Stimulated activated CD8-positive, alpha-beta memory T cell treated with anti-CD3 and anti-CD28 coated beads, Interleukin-7, amount 100 ng/mL, for 1 hour (primary cell): ENCODE measurements around the gene MVB12A.
A peak's percentile ranks its signal among the peaks of the same experiment; 100 is the strongest.

Source experiments
- DNase-seq, 2 donors: peaks; one replicate each; pipeline ENCODE4 v3.0.0-alpha.2; 2020; ENCODE audit warnings: low read depth in 2 of 2

The MVB12A gene

DNA sequence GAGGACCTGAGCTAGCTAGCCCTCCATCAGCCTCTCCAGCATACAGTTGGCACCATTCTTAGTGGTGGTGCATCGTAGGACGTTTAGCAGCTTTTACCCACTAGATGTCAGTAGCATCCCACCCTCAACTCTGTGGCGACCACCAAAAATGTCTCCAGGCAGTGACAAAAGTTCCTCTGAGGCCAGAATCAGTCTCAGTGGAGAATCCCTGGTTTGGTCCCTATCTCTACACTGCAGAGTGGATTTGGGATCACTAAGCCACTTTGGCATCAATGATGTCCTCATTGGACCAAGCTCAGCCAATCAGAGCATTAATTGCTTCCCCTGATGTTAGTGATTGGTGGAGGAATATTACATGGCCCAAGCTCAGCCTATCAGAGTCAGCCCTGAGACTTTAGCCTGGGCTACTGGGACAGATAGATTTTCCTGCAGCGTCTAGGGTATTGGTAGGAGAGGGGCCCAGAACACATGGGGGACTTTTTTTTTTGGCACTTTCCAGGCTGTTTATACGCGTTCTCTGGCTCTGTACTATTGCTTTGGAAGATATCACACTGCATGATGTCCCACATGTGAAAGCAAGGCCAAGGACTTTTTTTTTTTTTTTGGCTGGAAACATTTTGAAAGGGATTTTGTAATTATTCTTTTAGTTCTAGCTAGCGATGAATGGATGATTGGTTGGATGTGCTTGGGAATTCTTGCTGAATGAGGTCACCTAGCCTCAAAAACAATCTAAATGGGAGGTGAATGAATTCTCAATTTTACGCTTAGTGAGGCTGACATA lies 21.6 kb downstream of the MVB12A start:
- DNase-seq = no peak

GRCh38 chr19:17445526-17446165 lies 25.8 kb downstream of the MVB12A start:
- no peak for DNase-seq

DNA sequence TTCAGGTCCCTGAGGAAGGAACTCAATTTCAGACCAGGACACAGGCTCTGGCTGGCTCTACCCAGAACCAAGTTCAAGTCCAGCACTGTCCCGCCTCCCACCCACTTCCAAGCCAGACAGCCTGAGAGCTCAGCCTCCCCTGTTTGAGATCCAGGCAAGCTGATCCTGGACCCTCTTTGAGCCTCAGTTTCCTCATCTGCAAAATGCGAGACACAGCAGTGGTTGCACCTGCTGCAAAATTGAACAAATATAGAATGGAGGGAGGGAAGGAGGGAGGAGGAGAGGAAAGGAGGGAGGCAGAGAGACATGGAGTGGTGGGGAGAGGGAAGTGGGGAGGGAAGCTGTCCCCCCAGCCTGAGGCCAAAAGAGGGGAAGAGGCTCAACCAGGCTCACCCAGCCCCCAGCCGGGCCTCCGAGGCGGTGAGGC lies 27.9 kb downstream of the MVB12A start:
- no peak for DNase-seq

GRCh38 chr19:17448131-17448967 lies 28.5 kb downstream of the MVB12A start, which contains the start of gene TMEM221:
TSS of gene TMEM221 (minus strand) at chr19:17448668. CDS start at chr19:17448462, 206 bp downstream.
- DNase-seq = no peak

DNA sequence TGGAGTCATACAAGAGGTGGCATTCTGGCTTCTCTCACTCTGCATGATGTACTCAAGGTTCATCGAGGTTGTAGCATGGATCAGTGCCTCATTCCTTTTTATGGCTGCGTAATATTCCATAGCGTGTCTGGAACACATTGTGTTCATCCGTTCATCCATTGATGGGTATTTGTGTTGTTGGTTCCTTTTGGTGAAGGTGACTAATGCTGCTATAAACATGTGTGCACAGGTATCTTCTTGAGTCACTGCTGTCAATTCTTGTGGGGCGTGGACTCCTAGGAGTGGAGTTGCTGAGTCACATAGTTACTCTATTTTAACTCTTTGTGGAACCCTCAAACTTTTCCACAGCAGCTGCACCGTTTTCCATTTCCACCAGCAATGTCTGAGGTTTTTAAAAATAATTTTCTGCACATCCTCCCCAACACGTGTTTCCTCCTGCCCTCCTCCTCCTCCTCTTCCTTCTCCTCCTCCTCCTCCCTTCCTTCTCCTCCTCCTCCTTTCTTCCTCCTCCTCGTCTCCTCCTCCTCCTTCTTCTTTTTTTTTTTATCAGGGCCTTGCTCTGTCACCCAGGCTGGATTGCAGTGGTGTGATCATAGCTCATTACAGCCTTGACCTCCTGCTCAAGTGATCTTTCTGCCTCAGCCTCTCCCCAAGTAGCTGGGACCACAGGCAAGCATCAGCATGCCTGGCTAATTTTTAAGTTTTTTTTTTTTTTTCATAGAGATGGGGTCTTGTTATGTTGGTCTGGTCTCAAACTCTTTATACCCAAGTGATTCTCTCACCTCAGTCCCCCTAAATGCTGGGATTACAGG lies 30.6 kb downstream of the MVB12A start:
- no peak for DNase-seq

- no peak for DNase-seq
These were observed 32.0 kb downstream of the MVB12A start for GRCh38 chr19:17451820-17452219.

DNA sequence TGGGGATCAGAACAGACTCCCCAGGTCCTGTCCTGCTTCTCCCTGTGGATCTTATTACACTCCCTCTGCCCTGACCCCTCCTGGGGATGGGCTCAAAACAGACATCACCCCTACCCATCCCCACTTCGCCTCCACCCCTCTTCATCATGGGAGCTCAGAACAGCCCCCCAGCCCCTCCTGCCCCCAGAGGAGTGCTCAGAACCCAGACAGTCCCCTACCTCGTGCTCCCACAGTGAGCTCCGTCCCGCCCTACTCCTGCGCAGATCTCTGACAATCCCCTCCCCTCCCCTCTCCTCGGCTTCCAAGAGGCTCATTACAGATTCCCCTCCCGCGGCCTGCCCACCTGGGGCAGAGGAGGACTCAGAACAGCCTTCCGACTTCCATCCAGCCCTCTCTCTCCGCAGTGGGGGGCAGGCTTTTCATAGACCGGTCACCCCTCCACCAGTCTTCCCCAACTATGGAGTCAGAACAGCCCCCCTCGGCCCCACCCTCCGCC lies 34.8 kb downstream of the MVB12A start:
- no peak for DNase-seq

GRCh38 chr19:17455308-17456123 lies 35.7 kb downstream of the MVB12A start:
- no peak for DNase-seq

DNA sequence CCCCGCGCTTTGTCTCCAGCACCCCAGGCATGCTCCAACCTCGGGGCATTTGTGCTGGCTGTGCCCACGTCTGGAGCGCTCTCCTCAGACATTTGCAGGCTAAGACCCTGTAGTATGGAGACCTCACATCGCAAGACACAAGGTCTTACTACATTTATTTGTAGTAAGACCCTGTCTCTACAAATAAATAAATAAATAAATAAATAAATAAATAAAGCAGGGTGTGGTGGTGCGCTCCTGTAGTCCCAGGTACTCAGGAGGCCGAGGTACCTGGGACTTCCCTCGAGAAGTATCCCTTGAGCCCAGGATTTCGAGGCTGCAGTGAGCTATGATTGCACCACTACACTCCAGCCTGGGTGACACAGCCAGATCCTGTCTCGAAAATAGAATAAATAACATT lies 36.3 kb downstream of the MVB12A start:
- no peak for DNase-seq

GRCh38 chr19:17457616-17458015 lies 37.8 kb downstream of the MVB12A start:
- no peak for DNase-seq

DNA sequence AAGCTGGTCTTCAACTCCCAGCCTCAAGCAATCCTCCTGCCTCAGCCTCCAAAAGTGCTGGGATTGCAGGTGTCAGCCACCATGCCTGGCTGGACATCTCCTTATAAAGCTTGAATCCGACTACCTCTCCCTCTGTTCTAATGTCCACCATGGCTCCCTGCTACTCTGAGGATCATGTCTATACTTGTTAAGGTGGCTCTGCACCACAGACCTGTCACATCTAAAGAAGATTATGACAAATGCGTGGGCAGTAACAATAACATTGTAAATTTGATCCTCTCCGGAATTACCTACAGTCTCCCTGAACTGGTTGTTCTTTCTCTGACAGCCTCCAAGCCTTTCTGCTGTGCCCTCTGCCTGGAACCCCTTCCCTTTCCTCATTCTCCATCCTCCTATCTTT lies 39.1 kb downstream of the MVB12A start:
- no peak for DNase-seq

DNA sequence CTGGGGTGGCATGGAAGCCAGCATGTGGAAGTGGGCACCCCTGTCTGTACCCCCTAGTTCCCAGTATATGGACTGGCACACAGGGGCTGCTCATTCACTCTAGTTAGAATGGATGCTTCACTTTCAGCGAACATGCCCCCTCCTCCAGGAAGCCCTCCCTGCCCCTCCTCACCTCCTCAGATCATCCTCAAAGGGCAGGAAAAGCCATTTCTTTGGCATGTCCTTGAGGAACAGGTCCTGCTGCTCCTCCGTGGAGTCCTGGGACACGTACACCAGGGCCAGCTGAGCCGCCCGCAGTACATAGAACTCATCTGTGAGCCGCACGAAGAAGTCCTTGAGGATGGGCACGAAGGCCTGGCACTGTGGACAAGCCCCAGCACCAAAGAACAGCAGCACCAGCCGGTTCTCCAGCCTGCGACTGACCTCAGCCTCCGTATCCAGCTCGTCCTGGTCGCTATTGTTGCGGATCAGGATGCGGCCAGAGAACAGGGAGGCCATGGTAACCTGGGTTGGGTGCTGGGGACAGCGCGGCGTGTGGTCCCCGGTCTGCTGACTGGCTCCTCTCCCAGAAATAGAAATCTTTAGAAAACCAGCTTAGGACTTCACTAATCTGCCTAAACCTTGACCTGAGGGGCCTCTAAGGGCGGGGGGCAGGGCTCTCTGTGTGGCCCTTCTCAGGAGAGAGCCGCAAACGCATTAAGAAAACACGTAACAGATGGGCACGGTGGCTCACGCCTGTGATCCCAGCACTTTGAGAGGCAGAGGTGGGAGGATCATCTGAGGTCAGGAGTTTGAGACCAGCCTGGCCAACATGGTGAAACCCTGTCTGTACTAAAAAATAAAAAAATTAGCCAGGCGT lies 40.8 kb downstream of the MVB12A start, which contains the start of gene NXNL1:
Gene NXNL1, minus strand, starts transcription at position 555 of the 859 bp plus-strand sequence. Its CDS starts 57 bp downstream, at position 498.
- no peak for DNase-seq

- DNase-seq = no peak
These were observed 46.6 kb downstream of the MVB12A start for GRCh38 chr19:17466487-17466850.

GRCh38 chr19:17467471-17468301 lies 47.8 kb downstream of the MVB12A start:
- no peak for DNase-seq

DNA sequence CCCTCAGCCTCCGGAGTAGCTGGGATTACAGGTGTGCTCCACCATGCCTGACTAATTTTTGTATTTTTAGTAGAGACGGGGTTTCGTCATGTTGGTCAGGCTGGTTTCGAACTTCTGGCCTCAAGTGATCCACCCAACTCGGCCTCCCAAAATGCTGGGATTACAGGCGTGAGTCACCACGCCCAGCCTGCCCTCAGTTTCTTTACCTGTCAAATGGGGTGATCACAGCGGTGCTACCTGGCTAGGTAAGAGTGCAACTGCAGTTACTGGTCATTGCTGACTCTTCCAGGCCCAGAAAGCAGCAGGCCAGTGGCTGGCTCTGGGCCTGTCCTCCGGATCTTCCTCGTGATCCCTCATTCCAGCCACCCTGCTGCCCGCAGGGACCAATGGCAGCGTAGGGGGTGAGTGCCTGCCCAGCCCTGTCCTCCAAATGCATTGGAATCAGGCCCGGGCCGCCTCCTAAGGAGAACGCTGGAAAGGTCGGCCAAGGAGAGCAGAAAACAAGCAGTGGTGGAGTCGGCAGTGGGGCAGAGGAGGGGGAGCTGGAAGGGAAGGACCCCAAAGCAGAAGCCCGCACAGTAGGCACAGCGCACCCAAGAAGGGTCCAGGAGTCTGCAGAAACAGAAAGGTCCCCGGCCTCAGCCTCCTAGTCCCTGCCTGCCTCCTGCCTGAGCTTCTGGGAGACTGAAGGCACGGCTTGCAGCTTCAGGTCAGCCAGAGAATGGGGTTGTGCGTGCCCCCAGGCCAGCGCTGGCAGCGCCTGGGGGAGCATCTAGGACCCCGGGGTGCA lies 48.6 kb downstream of the MVB12A start:
- no peak for DNase-seq

GRCh38 chr19:17469092-17469480 lies 49.2 kb downstream of the MVB12A start:
- DNase-seq = no peak

GRCh38 chr19:17469481-17470067 lies 49.7 kb downstream of the MVB12A start:
- peak; percentile 80 to 86 for DNase-seq
